SK-N-MC (cell line): ENCODE data around the gene WDR20.

Experiments used
- EZH2 ChIP-seq: fragments of 200-600 bp; sonication (generic); IDR thresholded peaks from one replicate; pipeline ENCODE4 v1.6.1; 2017; ENCODE audit warnings: antibody characterized with exemption
- POLR2AphosphoS5 ChIP-seq: IDR thresholded peaks from 2 replicates; pipeline ENCODE4 v1.6.1; 2012; ENCODE audit warnings: mild to moderate bottlenecking, low read depth, low read length, borderline replicate concordance

GRCh38 chr14:102222751-102223150 lies 83.1 kb downstream of the WDR20 start:
- TF ChIP-seq EZH2 (no peak), POLR2AphosphoS5 (no peak)
